Lung (tissue), 12 donors: Measurements from ENCODE around the gene GALNT13. TPM values are rescaled to one million over a fixed set of nuclear protein-coding genes. Genes with fewer than 3 reads are reported as not detected.

Experiments used
- ATAC-seq: fragments of 200-7000 bp; cut with Tn5 transposase; one replicate; pipeline ENCODE4 v1.9.1; 2020; ENCODE audit warnings: moderate number of reproducible peaks; ENCODE audit not compliant: insufficient read depth, low FRiP score
- DNase-seq, 3 donors: peaks; one replicate each; pipeline ENCODE4 v3.0.0-alpha.2; 2013 to 2017
- H3K27ac ChIP-seq, 2 donors: one replicate each; pipeline ENCODE4 v1.5.1; 2013; ENCODE audit warnings: mild to moderate bottlenecking in 2 of 2, moderate library complexity in 2 of 2, control low read depth in 1 of 2, inconsistent platforms in 1 of 2, low read depth in 1 of 2, low read length in 1 of 2
- H3K27me3 ChIP-seq, 3 donors: one replicate each; pipeline ENCODE4 v1.5.1; 2013; ENCODE audit warnings: low read length in 2 of 3; ENCODE audit not compliant: control insufficient read depth in 3 of 3, insufficient read depth in 3 of 3
- H3K36me3 ChIP-seq, 4 donors: one replicate each; pipeline ENCODE4 v1.5.1; 2013; ENCODE audit warnings: low read length in 4 of 4, mild to moderate bottlenecking in 1 of 4, moderate library complexity in 1 of 4; ENCODE audit not compliant: control insufficient read depth in 4 of 4, insufficient read depth in 4 of 4
- H3K4me1 ChIP-seq, 5 donors: one replicate each; pipeline ENCODE4 v1.5.1; 2013; ENCODE audit warnings: low read length in 5 of 5, mild to moderate bottlenecking in 2 of 5, moderate library complexity in 1 of 5; ENCODE audit not compliant: control insufficient read depth in 5 of 5, insufficient read depth in 5 of 5
- H3K4me3 ChIP-seq: one replicate; pipeline ENCODE4 v1.5.1; 2013; ENCODE audit warnings: mild to moderate bottlenecking, control low read depth, moderate library complexity
- H3K9ac ChIP-seq, 2 donors: one replicate each; pipeline ENCODE4 v1.5.1; 2013; ENCODE audit warnings: low read length in 2 of 2, control low read depth in 1 of 2; ENCODE audit not compliant: insufficient read depth in 1 of 2
- H3K9me3 ChIP-seq, 4 donors: one replicate each; pipeline ENCODE4 v1.5.1; 2013; ENCODE audit warnings: low read length in 3 of 4, mild to moderate bottlenecking in 1 of 4, moderate library complexity in 1 of 4; ENCODE audit not compliant: control insufficient read depth in 4 of 4, insufficient read depth in 3 of 4
- CTCF ChIP-seq: IDR thresholded peaks from 2 replicates; pipeline ENCODE4 v1.5.1; 2012; ENCODE audit warnings: mild to moderate bottlenecking; ENCODE audit errors: control extremely low read depth, extremely low read depth
- WGBS, 2 donors: extraction: QIAGEN DNeasy Blood & Tissue Kit; methylation state at CpG; one replicate each; pipeline ENCODE4 v1.1.7; 2013; 5-methylcytosine and 5-hydroxymethylcytosine counted together
- polyA plus RNA-seq, 2 donors: library from polyadenylated mRNA; stranded (reverse); fragments of 200-250 nt; gene quantifications; one replicate each; pipeline ENCODE4 v1.2.1, GENCODE V29; 2013
- total RNA-seq, 2 donors: library from RNA; depleted of rRNA in 1 of 2; stranded (reverse); fragments of >200 nt in 1 of 2; gene quantifications; one replicate each; pipeline ENCODE4 v1.2.1, GENCODE V29; 2014 to 2021
- donor health status: control.
- donor health status: control.
- donor health status: Bipolar disorder and iron deficiency.
- donor health status: healthy.
- donor health status: DM: yes; HTN: yes; CAD: no.

The GALNT13 gene
- total and polyA plus RNA-seq, 4 donors, result 0.57 to 3.1 (median 1.2) TPM

GRCh38 chr2:154427453-154427852 lies 555.7 kb downstream of the GALNT13 start:
- Histone ChIP-seq H3K9me3 (no peaks in the 10 kb centered on the region), H3K9ac (no peak overlapping the region), H3K4me1 (no peaks in the 10 kb centered on the region), H3K4me3 (no peak overlapping the region), H3K27ac (no peak overlapping the region), H3K36me3 (no peaks in the 10 kb centered on the region), H3K27me3 (no peaks in the 10 kb centered on the region)
- DNase-seq, result no peak
- WGBS, 2 donors, result 87 to 88% methylated on average over 2 of the region's 2 CpGs
- no peak for ATAC-seq
- no peak for TF ChIP-seq CTCF

- Histone ChIP-seq H3K27me3 (no peaks in the 10 kb centered on the region), H3K36me3 (no peaks in the 10 kb centered on the region), H3K4me1 (no peaks in the 10 kb centered on the region), H3K27ac (no peak overlapping the region), H3K9me3 (no peaks in the 10 kb centered on the region), H3K9ac (no peak overlapping the region), H3K4me3 (no peak overlapping the region)
- 93 to 95% methylated on average over 8 of the region's 8 CpGs for WGBS, 2 donors
- TF ChIP-seq CTCF, result no peak
- ATAC-seq (no peak), DNase-seq (no peak)
Measured at GRCh38 chr2:154428022-154428421, 556.3 kb downstream of the GALNT13 start.

GRCh38 chr2:154433010-154433409 lies 561.3 kb downstream of the GALNT13 start:
- Histone ChIP-seq H3K27ac (no peak overlapping the region), H3K27me3 (no peaks in the 10 kb centered on the region), H3K4me1 (no peaks in the 10 kb centered on the region), H3K4me3 (no peak overlapping the region), H3K9me3 (no peaks in the 10 kb centered on the region), H3K9ac (no peak overlapping the region), H3K36me3 (no peaks in the 10 kb centered on the region)
- ATAC-seq (no peak), DNase-seq (no peak)
- no peak for TF ChIP-seq CTCF

GRCh38 chr2:154437104-154437503 lies 565.4 kb downstream of the GALNT13 start:
- TF ChIP-seq CTCF, result no peak
- Histone ChIP-seq H3K9ac (no peak overlapping the region), H3K4me1 (no peaks in the 10 kb centered on the region), H3K27ac (no peak overlapping the region), H3K27me3 (no peaks in the 10 kb centered on the region), H3K4me3 (no peak overlapping the region), H3K9me3 (no peaks in the 10 kb centered on the region), H3K36me3 (no peaks in the 10 kb centered on the region)
- no peak for DNase-seq
- no peak for ATAC-seq
- 27 to 40% methylated on average over 8 of the region's 8 CpGs for WGBS, 2 donors
